GM19023 (cell line): ENCODE measurements around the gene ZFR2.
"Not testable (repeated sequence)": the region's sequence is repeated elsewhere in the genome, so short reads cannot be mapped to it uniquely, and the experiment has no call there.

ENCODE experiments used
- ATAC-seq: cut with Tn5 transposase; IDR thresholded peaks from one replicate; pipeline ENCODE4 v1.9.1; 2021; ENCODE audit warnings: mild to moderate bottlenecking, moderate library complexity; ENCODE audit not compliant: unreplicated experiment

The ZFR2 gene

DNA sequence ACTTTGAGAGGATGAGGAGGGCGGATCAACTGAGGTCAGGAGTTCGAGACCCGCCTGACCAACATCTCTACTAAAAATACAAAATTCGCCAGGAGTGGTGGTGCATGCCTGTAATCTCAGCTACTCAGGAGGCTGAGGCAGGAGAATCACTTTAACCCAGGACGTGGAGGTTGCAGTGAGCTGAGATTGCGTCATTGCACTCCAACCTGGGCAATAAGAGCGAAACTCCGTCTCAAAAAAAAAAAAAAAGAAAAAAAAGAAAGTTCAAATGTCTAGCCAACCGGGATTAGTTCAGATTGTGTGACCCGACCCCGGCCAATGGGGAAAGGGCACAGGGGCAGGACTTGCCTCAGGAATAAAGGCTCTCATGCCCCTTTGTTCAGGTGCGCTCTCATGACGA is 5.9 kb upstream of the ZFR2 start:
- not testable (repeated sequence) for ATAC-seq

DNA sequence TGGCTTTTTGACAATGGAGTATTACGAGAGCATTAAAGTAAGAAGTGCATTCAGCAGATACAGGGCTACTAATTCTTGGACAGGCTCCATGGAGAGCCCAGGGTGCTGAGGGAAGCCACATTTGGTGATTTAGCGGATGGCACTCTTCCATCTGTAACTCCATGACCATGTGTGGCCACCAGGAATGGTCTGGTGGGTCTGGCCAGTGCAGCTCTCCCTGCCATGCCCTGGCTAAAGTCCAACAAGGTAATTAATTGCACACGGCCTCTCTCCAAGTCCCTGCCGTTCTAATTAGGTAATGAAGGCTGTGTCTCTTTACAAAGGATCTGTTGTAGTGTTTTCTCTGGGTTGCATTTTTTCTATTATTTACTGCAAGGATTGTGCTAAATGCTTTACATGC is 4.3 kb upstream of the ZFR2 start:
- ATAC-seq, result no peak

- ATAC-seq, result no peak
Observed at GRCh38 chr19:3867971-3868769, 668 bp downstream of the ZFR2 start.

- ATAC-seq, result no peak
Observed at GRCh38 chr19:3866910-3867638, 1.8 kb downstream of the ZFR2 start.

DNA sequence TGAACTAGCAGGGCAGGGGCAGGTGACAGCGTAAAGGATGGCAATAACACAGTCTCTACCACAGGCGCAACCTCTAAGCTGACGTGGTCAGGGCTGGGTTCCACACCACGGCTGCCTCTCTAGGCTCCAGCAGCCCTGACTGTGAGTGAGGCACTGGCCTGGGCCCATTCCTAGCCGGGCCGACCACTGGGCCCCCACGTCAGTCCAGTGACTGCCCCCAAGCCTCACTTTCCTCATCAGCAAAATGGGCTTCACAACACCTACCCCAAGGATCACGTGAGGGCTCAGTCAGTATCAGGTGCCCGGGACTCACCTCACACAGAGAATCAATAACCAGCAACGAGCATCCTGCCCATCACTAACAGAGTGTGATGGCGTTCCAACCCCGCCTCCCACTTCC is 5.2 kb downstream of the ZFR2 start:
- no peak for ATAC-seq

GRCh38 chr19:3862826-3863500 is 5.9 kb downstream of the ZFR2 start:
- no peak for ATAC-seq

GRCh38 chr19:3860499-3860898 is 8.3 kb downstream of the ZFR2 start:
- no peak for ATAC-seq

- ATAC-seq, result no peak
Observed at GRCh38 chr19:3857449-3858003, 11.3 kb downstream of the ZFR2 start.

DNA sequence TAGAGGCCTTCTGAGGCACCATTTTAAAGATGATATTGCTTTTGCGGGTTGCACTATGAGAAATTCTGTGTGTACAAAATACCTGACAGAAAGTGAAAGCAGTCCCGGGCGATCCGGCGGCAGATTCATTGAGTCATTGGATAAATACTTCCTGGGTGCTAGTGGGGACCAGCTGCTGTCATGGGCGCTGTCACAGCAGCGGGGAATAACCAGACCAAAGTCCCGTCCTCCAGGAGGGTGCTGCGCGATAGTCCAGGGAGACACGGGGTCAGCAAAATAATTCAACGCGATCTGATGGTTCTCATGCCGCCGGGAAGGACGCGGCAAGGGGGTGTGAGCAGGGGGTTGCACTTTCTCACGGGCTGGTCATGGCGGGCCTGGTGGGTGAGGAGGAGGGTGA is 13.5 kb downstream of the ZFR2 start:
- ATAC-seq, result no peak

- ATAC-seq, result no peak
Observed at GRCh38 chr19:3852614-3853254, 16.1 kb downstream of the ZFR2 start.

GRCh38 chr19:3852177-3852511 is 16.7 kb downstream of the ZFR2 start:
- ATAC-seq, result no peak

DNA sequence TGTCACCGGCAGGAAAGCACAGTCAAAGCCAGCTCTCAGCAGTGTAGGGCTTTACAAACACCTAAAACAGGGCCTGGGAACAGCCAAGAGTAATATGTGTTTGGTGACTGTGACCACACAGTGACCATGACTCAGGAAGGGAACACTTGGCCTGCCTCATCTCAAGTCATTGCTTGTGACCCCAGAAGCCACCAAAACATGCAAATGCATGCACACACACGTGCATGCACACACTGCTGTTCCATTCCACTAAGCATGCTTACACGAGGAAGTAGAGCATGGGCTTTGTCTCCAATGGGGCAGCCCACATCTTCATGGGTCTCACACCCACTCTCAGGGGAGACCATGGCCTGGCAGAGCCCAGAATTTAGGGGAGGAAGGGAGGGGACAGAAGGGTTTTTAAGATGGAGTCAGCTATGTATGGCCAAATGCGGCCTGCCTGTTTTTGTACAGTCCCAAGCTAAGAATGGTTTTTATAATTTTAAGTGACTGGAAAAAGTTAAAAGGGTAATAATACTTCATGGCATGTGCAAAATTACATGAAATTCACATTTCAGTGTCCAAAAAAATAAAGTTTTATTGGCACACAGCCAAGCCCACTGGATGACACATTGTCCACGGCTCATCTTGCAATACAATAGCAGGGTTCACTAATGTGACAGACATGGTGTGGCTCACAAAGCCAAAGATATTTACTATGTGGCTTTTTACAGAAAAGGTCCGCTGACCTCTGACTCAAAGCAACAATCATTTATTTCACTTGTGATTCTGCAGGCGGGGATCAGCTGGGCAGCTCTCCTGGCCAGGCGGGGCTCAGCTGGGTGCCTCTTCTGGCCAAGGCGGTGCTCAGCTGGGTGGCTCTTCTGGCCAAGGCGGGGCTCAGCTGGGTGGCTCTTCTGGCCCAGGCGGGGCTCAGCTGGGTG is 17.3 kb downstream of the ZFR2 start:
- ATAC-seq, result no peak

GRCh38 chr19:3850320-3850972 is 18.4 kb downstream of the ZFR2 start:
- no peak for ATAC-seq

DNA sequence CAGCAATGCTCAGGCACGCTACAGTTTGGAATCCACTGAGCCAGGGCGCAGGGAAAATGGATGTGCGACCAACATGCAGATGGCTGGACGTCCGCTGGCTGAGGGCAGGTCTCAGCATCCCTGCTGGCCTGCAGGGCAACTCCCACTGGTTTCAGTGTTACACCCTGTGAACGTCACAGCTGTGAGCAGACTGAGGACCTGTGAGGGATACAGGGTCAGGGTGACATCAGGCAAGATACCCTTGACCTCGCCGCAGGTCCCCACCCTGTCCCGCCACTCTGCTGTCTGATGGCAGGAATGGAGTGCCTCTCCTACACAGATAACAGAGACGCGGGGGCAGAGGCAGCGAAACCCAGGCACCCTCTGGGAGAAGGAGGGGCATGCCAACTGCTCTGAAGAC is 19.1 kb downstream of the ZFR2 start:
- no peak for ATAC-seq

DNA sequence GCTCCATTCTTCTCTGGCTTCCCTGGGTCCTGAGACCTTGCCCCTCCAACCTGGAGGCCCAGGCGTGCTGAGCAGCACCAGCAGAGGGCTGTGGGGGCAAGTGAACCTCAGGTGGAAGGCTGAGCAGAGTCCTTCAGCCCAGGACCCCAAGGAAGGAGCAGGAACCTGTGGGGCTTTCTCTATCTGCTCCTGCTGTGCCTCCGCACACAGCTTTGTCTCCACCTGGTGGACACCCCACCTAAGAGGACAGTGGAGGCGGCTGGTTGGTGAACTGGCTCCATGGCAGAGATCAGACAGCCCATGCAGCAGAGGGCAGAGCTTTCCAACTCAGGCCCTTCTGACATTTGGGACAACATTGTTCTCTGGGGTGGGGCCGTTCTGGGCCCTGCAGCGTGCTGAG is 19.7 kb downstream of the ZFR2 start:
- ATAC-seq, result no peak

- ATAC-seq, result no peak
Observed at GRCh38 chr19:3844596-3844995, 24.2 kb downstream of the ZFR2 start.

- ATAC-seq, result no peak
Observed at GRCh38 chr19:3842948-3843347, 25.9 kb downstream of the ZFR2 start.

GRCh38 chr19:3840804-3841203 is 28.0 kb downstream of the ZFR2 start:
- no peak for ATAC-seq

DNA sequence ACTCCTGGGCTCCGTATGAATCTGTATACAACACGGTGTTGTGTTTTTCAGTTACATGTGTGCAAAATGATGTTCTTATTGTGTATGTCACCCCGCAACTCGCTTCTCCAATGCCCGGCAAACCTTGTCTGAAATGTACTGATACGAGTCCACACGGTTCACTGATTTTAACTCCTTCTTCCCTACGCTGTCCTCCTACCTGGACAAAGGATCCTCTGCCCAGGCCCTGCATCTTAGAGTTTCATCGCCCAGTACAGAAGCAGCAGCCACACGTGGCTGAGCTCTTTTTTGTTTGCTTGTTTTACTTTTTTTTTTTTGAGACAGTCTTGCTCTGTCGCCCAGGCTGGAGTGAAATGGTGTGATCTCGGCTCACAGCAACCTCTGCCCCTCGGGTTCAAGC is 28.9 kb downstream of the ZFR2 start:
- ATAC-seq, result no peak

GRCh38 chr19:3838661-3839060 is 30.2 kb downstream of the ZFR2 start:
- ATAC-seq, result no peak
